GM21381 (cell line): Measurements from ENCODE around the gene DUSP23.
A peak's percentile ranks its signal among the peaks of the same experiment; 100 is the strongest.

Source experiments
- ATAC-seq: cut with Tn5 transposase; IDR thresholded peaks from one replicate; pipeline ENCODE4 v1.9.1; 2021; ENCODE audit warnings: mild to moderate bottlenecking, moderate library complexity; ENCODE audit not compliant: unreplicated experiment

DUSP23 gene

GRCh38 chr1:159783724-159784123 is 3.0 kb downstream of the DUSP23 start:
- ATAC-seq = no peak

- no peak for ATAC-seq
Observed at GRCh38 chr1:159786465-159786864, 5.7 kb downstream of the DUSP23 start.

GRCh38 chr1:159786966-159787365 is 6.2 kb downstream of the DUSP23 start:
- no peak for ATAC-seq

GRCh38 chr1:159790237-159790917 is 9.6 kb downstream of the DUSP23 start:
- ATAC-seq = no peak

- no peak for ATAC-seq
Observed at GRCh38 chr1:159791031-159791430, 10.3 kb downstream of the DUSP23 start.

- ATAC-seq = no peak
Observed at GRCh38 chr1:159791461-159791860, 10.7 kb downstream of the DUSP23 start.

GRCh38 chr1:159795534-159795933 is 14.8 kb downstream of the DUSP23 start:
- ATAC-seq = no peak

- no peak for ATAC-seq
Observed at GRCh38 chr1:159798893-159799292, 18.1 kb downstream of the DUSP23 start.

GRCh38 chr1:159799446-159799985 is 18.8 kb downstream of the DUSP23 start:
- no peak for ATAC-seq

GRCh38 chr1:159800177-159800930 is 19.6 kb downstream of the DUSP23 start:
- ATAC-seq = peak; percentile 74

- no peak for ATAC-seq
Observed at GRCh38 chr1:159802111-159802510, 21.3 kb downstream of the DUSP23 start, which contains the start of gene FCRL6. Gene FCRL6 (plus strand): TSS chr1:159802360. CDS start chr1:159802425, 65 bp downstream.

- no peak for ATAC-seq
Observed at GRCh38 chr1:159803956-159804689, 23.4 kb downstream of the DUSP23 start.

- ATAC-seq = no peak
Observed at GRCh38 chr1:159804924-159805323, 24.2 kb downstream of the DUSP23 start.

GRCh38 chr1:159815926-159816325 is 35.2 kb downstream of the DUSP23 start:
- no peak for ATAC-seq

- ATAC-seq = no peak
Observed at GRCh38 chr1:159817276-159818041, 36.7 kb downstream of the DUSP23 start.

- no peak for ATAC-seq
Observed at GRCh38 chr1:159821171-159821867, 40.6 kb downstream of the DUSP23 start.

- ATAC-seq = no peak
Observed at GRCh38 chr1:159823406-159823805, 42.6 kb downstream of the DUSP23 start.

GRCh38 chr1:159825564-159825963 is 44.8 kb downstream of the DUSP23 start:
- ATAC-seq = no peak

GRCh38 chr1:159826441-159827101 is 45.8 kb downstream of the DUSP23 start, which contains the start of gene SLAMF8:
Gene SLAMF8 (plus strand): TSS chr1:159826873. CDS start chr1:159826899, 26 bp downstream.
- ATAC-seq = peak; percentile 47
